HFFc6 (cell line): ENCODE results near the gene ADAMTS10. TPM values are rescaled to one million over a fixed set of nuclear protein-coding genes. Genes with fewer than 3 reads are reported as not detected.

Experiments
- DNase-seq: peaks from one replicate; pipeline ENCODE4 v3.0.0-alpha.2; 2018
- H3K27ac Mint-ChIP-seq: 2 replicates; pipeline ENCODE4 v1.8.0; 2020; ENCODE audit warnings: mild to moderate bottlenecking, mixed read lengths
- H3K27me3 Mint-ChIP-seq: 2 replicates; pipeline ENCODE4 v1.8.0; 2021; ENCODE audit warnings: mild to moderate bottlenecking, moderate library complexity, mixed read lengths; ENCODE audit not compliant: insufficient read depth
- H3K36me3 Mint-ChIP-seq: 2 replicates; pipeline ENCODE4 v1.8.0; 2021; ENCODE audit warnings: low read depth, mixed read lengths
- H3K4me1 Mint-ChIP-seq: 2 replicates; pipeline ENCODE4 v1.8.0; 2020; ENCODE audit warnings: low read depth, mixed read lengths
- H3K4me3 Mint-ChIP-seq: 2 replicates; pipeline ENCODE4 v1.8.0; 2020; ENCODE audit warnings: mild to moderate bottlenecking, moderate library complexity, mixed read lengths
- H3K9me3 Mint-ChIP-seq: 2 replicates; pipeline ENCODE4 v1.8.0; 2020; ENCODE audit warnings: mild to moderate bottlenecking, mixed read lengths
- total RNA-seq, 6 experiments: library from RNA; stranded (reverse); fragmentation: NEBNext Ultra II Directional; extraction: Animal tissue kit (Norgen Biotek cat#: 25700); gene quantifications; 2 replicates in 1 of 6; 3 replicates in 5 of 6; pipeline ENCODE4 v1.2.3, GENCODE V29; 2021
- TF ChIP-seq, protein P1 (sequence below): fragments of 200-600 bp; sonication (generic); IDR thresholded peaks from 2 replicates; pipeline ENCODE4 v1.5.0; 2021; ENCODE audit warnings: antibody characterized with exemption, mild to moderate bottlenecking

ADAMTS10 gene
- total RNA-seq, 6 experiments from 2014 or later, result 0.78 to 2.1 (median 1.5) TPM

DNA sequence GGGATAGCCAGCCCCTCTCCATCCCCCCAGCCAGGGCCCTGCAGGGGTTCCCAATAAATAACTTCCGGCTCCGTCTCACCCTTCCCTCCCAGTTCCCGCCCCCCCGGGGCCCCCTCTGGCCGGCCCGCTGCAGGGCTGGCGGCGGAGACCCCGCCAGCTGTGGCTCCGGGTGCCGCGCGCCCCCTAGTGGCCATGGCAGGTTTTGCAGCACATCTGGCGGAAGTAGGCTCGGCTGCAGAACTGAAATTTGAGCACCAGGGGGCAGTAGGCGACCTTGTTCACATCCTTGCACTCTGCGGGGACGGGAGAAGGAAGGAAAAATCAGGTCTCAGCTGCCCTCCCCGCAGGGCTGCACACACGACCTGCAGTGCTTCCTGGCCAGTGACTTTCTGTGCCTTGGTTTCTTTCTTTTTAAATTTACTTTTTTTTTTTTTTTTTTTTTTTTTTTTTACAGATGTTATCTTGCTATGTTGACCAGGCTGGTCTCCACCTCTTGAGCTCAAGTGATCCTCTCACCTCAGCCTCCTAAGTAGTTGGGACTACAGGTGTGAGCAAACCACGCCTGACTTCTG lies 29.7 kb downstream of the ADAMTS10 start:
- Mint-ChIP-seq H3K27ac (no peak overlapping the region), H3K36me3 (no peaks in the 10 kb centered on the region), H3K27me3 (peaks cover 7% of the 10 kb centered on the region), H3K4me3 (no peak overlapping the region), H3K9me3 (no peaks in the 10 kb centered on the region), H3K4me1 (peaks cover 20% of the 10 kb centered on the region)
- TF ChIP-seq, protein P1, sequence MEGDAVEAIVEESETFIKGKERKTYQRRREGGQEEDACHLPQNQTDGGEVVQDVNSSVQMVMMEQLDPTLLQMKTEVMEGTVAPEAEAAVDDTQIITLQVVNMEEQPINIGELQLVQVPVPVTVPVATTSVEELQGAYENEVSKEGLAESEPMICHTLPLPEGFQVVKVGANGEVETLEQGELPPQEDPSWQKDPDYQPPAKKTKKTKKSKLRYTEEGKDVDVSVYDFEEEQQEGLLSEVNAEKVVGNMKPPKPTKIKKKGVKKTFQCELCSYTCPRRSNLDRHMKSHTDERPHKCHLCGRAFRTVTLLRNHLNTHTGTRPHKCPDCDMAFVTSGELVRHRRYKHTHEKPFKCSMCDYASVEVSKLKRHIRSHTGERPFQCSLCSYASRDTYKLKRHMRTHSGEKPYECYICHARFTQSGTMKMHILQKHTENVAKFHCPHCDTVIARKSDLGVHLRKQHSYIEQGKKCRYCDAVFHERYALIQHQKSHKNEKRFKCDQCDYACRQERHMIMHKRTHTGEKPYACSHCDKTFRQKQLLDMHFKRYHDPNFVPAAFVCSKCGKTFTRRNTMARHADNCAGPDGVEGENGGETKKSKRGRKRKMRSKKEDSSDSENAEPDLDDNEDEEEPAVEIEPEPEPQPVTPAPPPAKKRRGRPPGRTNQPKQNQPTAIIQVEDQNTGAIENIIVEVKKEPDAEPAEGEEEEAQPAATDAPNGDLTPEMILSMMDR, result peak; percentile 100
- DNase-seq, result peak; percentile 54

DNA sequence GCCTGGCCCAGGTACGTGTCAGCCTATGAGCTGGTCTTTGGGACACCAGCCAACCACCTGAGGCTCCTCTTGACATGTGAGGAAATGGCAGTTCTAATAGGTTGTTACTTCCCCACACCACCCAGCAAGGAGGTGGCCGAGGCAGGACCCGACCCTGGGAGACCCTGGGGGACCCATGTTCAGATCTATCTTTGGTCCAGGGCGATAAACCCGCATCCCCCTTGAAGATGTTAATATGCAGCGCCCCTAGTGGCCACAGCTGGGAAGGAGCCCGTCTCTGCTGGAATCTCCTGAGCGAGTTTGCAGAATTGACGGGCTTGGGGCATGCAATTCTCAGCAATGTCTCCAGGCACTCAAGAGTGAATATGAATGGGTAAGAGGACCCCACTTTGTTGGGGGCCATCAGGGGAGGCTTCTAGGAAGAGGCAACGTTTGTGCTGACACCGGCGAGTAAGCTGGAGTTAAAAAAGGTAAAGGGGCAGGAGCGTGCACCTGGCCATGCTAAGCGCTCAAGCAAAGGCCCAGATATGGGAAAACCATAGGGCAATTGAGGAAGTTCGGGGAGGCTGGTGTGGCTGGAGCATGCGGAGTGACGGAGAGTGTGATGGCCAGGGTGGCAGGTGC lies 31.8 kb downstream of the ADAMTS10 start:
- peak; percentile 32 for DNase-seq
- peaks cover 26% of the 10 kb centered on the region for H3K4me1 Mint-ChIP-seq
- TF ChIP-seq, protein P1, result peak; percentile 99
- H3K27me3 Mint-ChIP-seq, result peaks cover 15% of the 10 kb centered on the region; the same call in 1 of the 2 replicates
- H3K36me3 Mint-ChIP-seq, result no peaks in the 10 kb centered on the region; the same call in 1 of the 2 replicates
- no peak overlapping the region for H3K4me3 Mint-ChIP-seq
- no peak overlapping the region for H3K27ac Mint-ChIP-seq
- no peaks in the 10 kb centered on the region for H3K9me3 Mint-ChIP-seq

DNA sequence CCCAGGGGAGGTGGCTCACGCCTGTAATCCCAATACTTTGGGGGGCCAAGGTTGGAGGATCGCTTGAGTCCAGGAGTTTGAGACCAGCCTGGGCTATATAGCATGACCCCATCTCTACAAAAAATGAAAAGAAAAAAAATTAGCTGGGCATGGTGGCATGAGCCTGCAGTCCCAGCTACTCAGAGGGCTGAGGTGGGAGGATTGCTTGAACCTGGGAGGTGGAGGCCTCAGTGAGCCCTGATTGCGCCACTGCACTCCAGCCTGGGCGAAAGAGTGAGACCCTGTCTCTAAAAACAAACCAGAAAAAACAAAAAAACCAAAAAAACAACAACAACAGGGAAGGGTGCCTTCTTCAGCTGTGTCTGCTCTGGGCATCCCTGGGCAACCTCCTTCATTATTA lies 32.8 kb downstream of the ADAMTS10 start:
- Mint-ChIP-seq H3K4me1 (peaks cover 26% of the 10 kb centered on the region), H3K27me3 (peaks cover 15% of the 10 kb centered on the region; the same call in 1 of the 2 replicates), H3K9me3 (no peaks in the 10 kb centered on the region), H3K27ac (no peak overlapping the region), H3K36me3 (peaks cover 4% of the 10 kb centered on the region; the same call in 1 of the 2 replicates), H3K4me3 (no peak overlapping the region)
- DNase-seq, result no peak
- TF ChIP-seq, protein P1, result no peak

DNA sequence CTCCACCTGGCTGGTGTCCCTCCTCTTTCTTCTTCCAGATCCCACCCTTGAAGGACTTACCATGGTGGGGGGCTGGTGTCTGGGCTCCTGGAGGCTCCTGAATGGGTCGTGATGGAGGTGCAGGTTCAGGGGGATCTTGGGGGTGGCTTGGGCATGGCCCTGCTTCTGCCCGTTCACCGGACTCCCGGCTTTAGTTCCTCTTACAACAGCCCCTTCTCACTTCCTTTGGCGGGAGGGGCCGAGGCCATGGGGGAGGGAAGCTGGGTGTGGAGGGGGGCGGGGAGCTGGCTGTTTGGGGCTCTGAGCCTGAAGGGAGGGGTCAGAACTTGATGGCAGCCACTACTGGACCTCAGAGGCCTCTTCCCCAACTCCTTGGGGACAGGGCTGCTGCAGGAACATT lies 33.3 kb downstream of the ADAMTS10 start, which contains the start of gene MYO1F:
Gene MYO1F, minus strand, starts transcription at position 196 of the 400 bp plus-strand sequence. Its CDS starts 133 bp downstream, at position 63.
- H3K4me3 Mint-ChIP-seq, result no peak within 1 kb of the TSS
- H3K27ac Mint-ChIP-seq, result no peak within 1 kb of the TSS
- H3K9me3 Mint-ChIP-seq, result no peaks in the 10 kb centered on the region
- TF ChIP-seq, protein P1, result no peak
- DNase-seq, result no peak
- H3K36me3 Mint-ChIP-seq, result peaks cover 4% of the 10 kb centered on the region; the same call in 1 of the 2 replicates
- peaks cover 15% of the 10 kb centered on the region; the same call in 1 of the 2 replicates for H3K27me3 Mint-ChIP-seq
- H3K4me1 Mint-ChIP-seq, result peaks cover 22% of the 10 kb centered on the region

DNA sequence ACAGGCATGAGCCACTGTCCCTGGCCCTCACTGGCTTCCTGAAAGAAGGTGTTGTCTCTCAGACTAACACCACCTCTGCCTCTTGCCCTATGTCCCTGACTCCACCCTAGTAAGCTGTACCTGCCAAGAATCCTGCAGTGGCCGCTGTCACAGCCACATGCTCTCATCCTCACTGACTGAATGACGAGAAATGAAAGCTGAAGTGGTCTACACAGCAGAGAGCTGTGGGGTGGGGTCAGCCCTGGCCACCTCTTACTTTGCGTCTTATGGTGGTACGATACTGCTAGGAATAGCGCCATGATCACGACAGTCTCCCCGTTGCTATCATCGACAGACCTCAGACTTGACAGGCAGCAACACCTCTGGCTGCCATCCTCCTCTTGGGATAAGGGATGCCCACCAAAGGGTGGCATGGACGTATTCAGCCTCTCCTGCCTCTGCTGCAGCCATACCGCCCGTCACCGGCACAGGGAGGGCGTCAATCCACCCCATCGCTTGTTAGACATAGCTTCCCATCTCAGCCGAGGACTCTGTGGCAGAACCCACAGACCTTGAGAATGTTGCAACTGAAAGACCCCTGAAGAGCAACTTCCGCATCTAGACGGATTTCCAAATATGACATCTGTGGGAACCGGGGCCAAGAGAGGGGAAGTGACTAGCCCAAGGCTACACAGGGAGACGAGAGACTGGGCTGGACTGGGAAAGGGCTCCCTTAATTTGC lies 34.1 kb downstream of the ADAMTS10 start:
- no peak for DNase-seq
- Mint-ChIP-seq H3K27me3 (peaks cover 15% of the 10 kb centered on the region; the same call in 1 of the 2 replicates), H3K36me3 (peaks cover 4% of the 10 kb centered on the region; the same call in 1 of the 2 replicates), H3K27ac (no peak overlapping the region), H3K4me1 (peaks cover 20% of the 10 kb centered on the region), H3K9me3 (no peaks in the 10 kb centered on the region), H3K4me3 (no peak overlapping the region)
- TF ChIP-seq, protein P1, result no peak
